Natural killer cell (primary cell): ENCODE results near the gene SLC35F5. TPM values are rescaled to one million over a fixed set of nuclear protein-coding genes. Genes with fewer than 3 reads are reported as not detected.
"Not testable (repeated sequence)": the region's sequence is repeated elsewhere in the genome, so short reads cannot be mapped to it uniquely, and the experiment has no call there.

Source experiments
- ATAC-seq, 3 donors: fragments of 150-1000 bp in 2 of 3; fragments of 200-7000 bp in 1 of 3; cut with Tn5 transposase; 1 replicate in 1 of 3; 2 replicates in 2 of 3; pipeline ENCODE4 v1.10.0; 2021; ENCODE audit warnings: mild to moderate bottlenecking in 2 of 3, moderate library complexity in 2 of 3
- DNase-seq, 2 donors: peaks; one replicate each; pipeline versions ENCODE4 v3.0.0 to v3.0.0-alpha.2; 2013 to 2021; ENCODE audit warnings: mixed read lengths in 1 of 2
- H3K27ac ChIP-seq: one replicate; pipeline ENCODE4 v1.5.1; 2013; ENCODE audit warnings: mild to moderate bottlenecking, low read length
- H3K27me3 ChIP-seq: one replicate; pipeline ENCODE4 v1.6.1; 2013; ENCODE audit warnings: low read length; ENCODE audit not compliant: control insufficient read depth, insufficient read depth
- H3K36me3 ChIP-seq: one replicate; pipeline ENCODE4 v1.6.1; 2013; ENCODE audit warnings: low read length; ENCODE audit not compliant: control insufficient read depth, insufficient read depth
- H3K4me1 ChIP-seq: one replicate; pipeline ENCODE4 v1.6.1; 2013; ENCODE audit warnings: low read length; ENCODE audit not compliant: control insufficient read depth, insufficient read depth
- H3K4me3 ChIP-seq: one replicate; pipeline ENCODE4 v1.5.1; 2013; ENCODE audit warnings: low read length
- H3K9me3 ChIP-seq: one replicate; pipeline ENCODE4 v1.6.1; 2013; ENCODE audit warnings: low read length; ENCODE audit not compliant: control insufficient read depth, insufficient read depth
- H3K27ac Mint-ChIP-seq, 2 donors: one replicate each; pipeline ENCODE4 v1.8.0; 2022; ENCODE audit warnings: mild to moderate bottlenecking in 2 of 2, mixed read lengths in 2 of 2, moderate library complexity in 1 of 2
- H3K27me3 Mint-ChIP-seq, 2 donors: one replicate each; pipeline ENCODE4 v1.8.0; 2022; ENCODE audit warnings: low read depth in 2 of 2, mixed read lengths in 2 of 2
- H3K36me3 Mint-ChIP-seq: one replicate; pipeline ENCODE4 v1.8.0; 2022; ENCODE audit warnings: mixed read lengths
- H3K4me1 Mint-ChIP-seq, 2 donors: one replicate each; pipeline ENCODE4 v1.8.0; 2022; ENCODE audit warnings: mixed read lengths in 2 of 2
- H3K4me3 Mint-ChIP-seq: one replicate; pipeline ENCODE4 v1.8.0; 2022; ENCODE audit warnings: mild to moderate bottlenecking, moderate library complexity, mixed read lengths
- H3K9me3 Mint-ChIP-seq, 2 donors: one replicate each; pipeline ENCODE4 v1.8.0; 2022; ENCODE audit warnings: mixed read lengths in 2 of 2
- WGBS: methylation state at CpG from one replicate; pipeline ENCODE4 v1.1.7; 2013; ENCODE audit warnings: missing lambda C conversion rate; ENCODE audit not compliant: insufficient coverage; 5-methylcytosine and 5-hydroxymethylcytosine counted together
- intact Hi-C: fragments of 100-400 bp; cut with micrococcal nuclease; formaldehyde crosslinking; loops from one replicate; pipeline ENCODE4 v1.14.2; 2022
- total RNA-seq, 4 donors: library from RNA; stranded (reverse); fragments of 120-200 nt in 1 of 4; gene quantifications; one replicate each; pipeline versions ENCODE4 v1.2.3 to v1.2.4, GENCODE V29; 2013 to 2022
- TF ChIP-seq, protein P1 (sequence below): fragments of 200-600 bp; IDR thresholded peaks from one replicate; pipeline ENCODE4 v1.8.0; 2022; ENCODE audit warnings: antibody characterized with exemption

The SLC35F5 gene
- total RNA-seq, 3 donors from 2014 or later (not counting 1 experiment from before 2014, with no cell fraction given), result 42.0 to 48.9 (median 42.3) TPM

DNA sequence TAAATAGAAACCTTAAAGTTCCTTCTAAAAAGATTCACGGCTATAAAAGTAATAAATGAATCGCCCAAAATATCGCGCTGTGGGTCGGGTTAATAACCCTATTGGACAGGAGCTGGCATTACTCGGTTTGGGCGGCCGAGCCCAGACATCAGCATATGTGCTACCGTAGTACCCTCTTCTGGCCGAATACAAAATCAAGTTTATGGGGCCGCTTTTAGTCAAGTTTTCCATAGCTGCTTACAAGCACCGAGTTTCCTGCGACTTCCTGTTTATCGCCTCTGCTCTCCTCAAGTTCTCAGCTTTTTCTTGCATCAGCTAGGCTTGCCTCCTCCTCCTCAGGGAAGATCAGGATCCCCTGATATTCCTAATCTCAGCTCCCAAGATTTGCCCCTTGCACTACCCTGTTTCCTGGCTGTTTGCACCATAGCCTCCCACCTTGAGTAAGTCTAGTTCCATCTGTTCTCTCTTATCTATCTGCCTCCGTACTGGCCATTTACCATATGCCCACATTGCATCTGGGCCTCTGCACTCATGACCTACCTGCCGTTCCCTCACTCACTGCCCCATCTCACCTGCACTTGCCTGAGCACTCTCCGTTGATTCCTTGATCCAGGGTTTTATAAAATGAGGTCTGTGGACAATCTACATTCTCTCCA lies 56.1 kb downstream of the SLC35F5 start:
- Histone ChIP-seq H3K27me3 (no peaks in the 10 kb centered on the region), H3K4me1 (peaks cover 7% of the 10 kb centered on the region), H3K9me3 (no peaks in the 10 kb centered on the region), H3K27ac (no peak overlapping the region), H3K4me3 (no peak overlapping the region), H3K36me3 (no peaks in the 10 kb centered on the region)
- 13% methylated on average over 17 of the region's 17 CpGs for WGBS
- DNase-seq (peak in 1 of 2 donors; percentile 74), ATAC-seq (peak; percentile 83 to 96 (median 89))
- TF ChIP-seq, protein P1, sequence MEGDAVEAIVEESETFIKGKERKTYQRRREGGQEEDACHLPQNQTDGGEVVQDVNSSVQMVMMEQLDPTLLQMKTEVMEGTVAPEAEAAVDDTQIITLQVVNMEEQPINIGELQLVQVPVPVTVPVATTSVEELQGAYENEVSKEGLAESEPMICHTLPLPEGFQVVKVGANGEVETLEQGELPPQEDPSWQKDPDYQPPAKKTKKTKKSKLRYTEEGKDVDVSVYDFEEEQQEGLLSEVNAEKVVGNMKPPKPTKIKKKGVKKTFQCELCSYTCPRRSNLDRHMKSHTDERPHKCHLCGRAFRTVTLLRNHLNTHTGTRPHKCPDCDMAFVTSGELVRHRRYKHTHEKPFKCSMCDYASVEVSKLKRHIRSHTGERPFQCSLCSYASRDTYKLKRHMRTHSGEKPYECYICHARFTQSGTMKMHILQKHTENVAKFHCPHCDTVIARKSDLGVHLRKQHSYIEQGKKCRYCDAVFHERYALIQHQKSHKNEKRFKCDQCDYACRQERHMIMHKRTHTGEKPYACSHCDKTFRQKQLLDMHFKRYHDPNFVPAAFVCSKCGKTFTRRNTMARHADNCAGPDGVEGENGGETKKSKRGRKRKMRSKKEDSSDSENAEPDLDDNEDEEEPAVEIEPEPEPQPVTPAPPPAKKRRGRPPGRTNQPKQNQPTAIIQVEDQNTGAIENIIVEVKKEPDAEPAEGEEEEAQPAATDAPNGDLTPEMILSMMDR, result peak; percentile 45
- H3K4me1 Mint-ChIP-seq, result peaks cover 11 to 16% of the 10 kb centered on the region in 2 donors
- no peaks in the 10 kb centered on the region for H3K36me3 Mint-ChIP-seq
- intact Hi-C loops, result no loop called here
- H3K4me3 Mint-ChIP-seq, result peak overlapping the region; percentile 69
- no peaks in the 10 kb centered on the region for H3K9me3 Mint-ChIP-seq
- no peaks in the 10 kb centered on the region for H3K27me3 Mint-ChIP-seq
- H3K27ac Mint-ChIP-seq, result peak overlapping the region in 1 of 2 donors; percentile 9

DNA sequence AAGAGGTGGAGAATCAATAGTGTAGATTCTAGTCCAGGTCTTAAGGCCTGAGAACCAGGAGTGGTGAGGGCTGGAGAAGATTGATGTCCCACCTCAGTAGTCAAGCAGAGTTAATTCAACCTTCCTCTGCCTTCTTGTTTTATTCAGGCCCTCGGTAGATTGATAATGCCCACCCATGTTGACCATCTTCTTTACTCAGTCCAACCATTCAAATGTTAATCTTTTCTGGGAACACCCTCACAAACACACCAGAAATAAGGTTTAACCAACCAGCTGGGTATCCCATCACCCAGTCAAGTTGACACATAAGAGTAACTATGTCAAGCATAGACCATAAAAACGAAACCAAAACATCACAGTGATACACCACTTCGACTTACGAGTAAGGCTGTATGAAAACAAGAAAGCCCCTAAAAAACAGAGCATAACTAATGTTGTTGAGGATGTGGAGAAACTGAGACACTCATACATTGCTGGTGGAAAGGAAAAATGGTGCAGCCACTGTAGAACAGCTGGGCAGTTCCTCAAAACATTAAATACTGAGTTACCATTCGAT lies 57.5 kb downstream of the SLC35F5 start:
- WGBS, result 69% methylated on average over 3 of the region's 5 CpGs
- Histone ChIP-seq H3K4me3 (no peak overlapping the region), H3K36me3 (no peaks in the 10 kb centered on the region), H3K4me1 (peaks cover 13% of the 10 kb centered on the region), H3K27ac (no peak overlapping the region), H3K27me3 (no peaks in the 10 kb centered on the region), H3K9me3 (no peaks in the 10 kb centered on the region)
- Mint-ChIP-seq H3K4me1 (peaks cover 17 to 21% of the 10 kb centered on the region in 2 donors), H3K9me3 (no peaks in the 10 kb centered on the region), H3K36me3 (no peaks in the 10 kb centered on the region), H3K4me3 (no peak overlapping the region), H3K27ac (peak overlapping the region in 1 of 2 donors; percentile 31), H3K27me3 (peaks cover 2 to 4% of the 10 kb centered on the region in 2 donors)
- DNase-seq (peak in 1 of 2 donors; percentile 16), ATAC-seq (peak in 2 of 3 donors; percentile 44 to 56)
- intact Hi-C loops, result no loop called here
- TF ChIP-seq, protein P1, result no peak

DNA sequence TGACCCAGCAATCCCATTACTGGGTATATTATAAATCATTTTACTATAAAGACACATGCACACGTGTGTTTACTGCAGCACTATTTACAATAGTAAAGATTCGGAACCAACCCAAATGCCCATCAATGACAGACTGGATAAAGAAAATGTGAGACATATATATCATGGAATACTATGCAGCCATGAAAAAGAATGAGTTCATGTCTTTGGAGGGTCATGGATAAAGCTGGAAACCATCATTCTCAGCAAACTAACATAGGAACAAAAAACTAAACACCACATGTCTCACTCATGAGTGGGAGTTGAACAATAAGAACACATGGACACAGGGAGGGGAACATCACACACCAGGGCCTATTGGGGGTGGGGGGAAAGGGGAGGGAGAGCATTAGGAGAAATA lies 58.2 kb downstream of the SLC35F5 start:
- H3K9me3 ChIP-seq, H3K4me3 ChIP-seq, H3K9me3 Mint-ChIP-seq, H3K27ac ChIP-seq, H3K36me3 Mint-ChIP-seq, ATAC-seq, DNase-seq, H3K36me3 ChIP-seq, H3K4me3 Mint-ChIP-seq, intact Hi-C loops, H3K27ac Mint-ChIP-seq, H3K27me3 ChIP-seq, H3K27me3 Mint-ChIP-seq: not testable (repeated sequence)
- H3K4me1 Mint-ChIP-seq, result peaks cover 24 to 29% of the 10 kb centered on the region in 2 donors
- H3K4me1 ChIP-seq, result peaks cover 20% of the 10 kb centered on the region
- WGBS, result no CpG with 5 or more reads among the region's 2 CpGs

DNA sequence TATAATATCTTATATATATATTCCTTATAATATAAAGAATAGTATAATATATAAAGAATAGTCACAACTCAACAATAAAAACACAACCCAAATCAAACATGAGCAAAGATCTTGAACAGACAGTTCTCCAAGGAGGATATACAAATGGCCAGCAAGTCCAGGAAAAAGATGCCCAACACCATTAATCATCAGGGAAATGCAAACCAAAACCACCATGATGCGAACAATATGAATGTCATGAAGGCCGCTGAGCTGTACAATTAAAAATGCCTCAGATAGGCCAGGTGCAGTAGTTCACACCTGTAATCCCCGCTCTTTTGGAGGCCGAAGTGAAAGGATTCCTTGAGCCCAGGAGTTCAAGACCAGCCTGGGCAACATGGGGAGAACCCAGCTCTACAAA lies 58.9 kb downstream of the SLC35F5 start:
- 96% methylated on average over 4 of the region's 4 CpGs for WGBS
- H3K27ac ChIP-seq, result no peak overlapping the region
- no peaks in the 10 kb centered on the region for H3K9me3 ChIP-seq
- peaks cover 24% of the 10 kb centered on the region for H3K4me1 ChIP-seq
- Mint-ChIP-seq H3K36me3 (no peaks in the 10 kb centered on the region), H3K9me3 (no peaks in the 10 kb centered on the region), H3K4me1 (peaks cover 31 to 36% of the 10 kb centered on the region in 2 donors), H3K4me3 (no peak overlapping the region), H3K27ac (no peak overlapping the region), H3K27me3 (peaks cover 4 to 7% of the 10 kb centered on the region in 2 donors)
- no peaks in the 10 kb centered on the region for H3K27me3 ChIP-seq
- DNase-seq (no peak), ATAC-seq (no peak)
- H3K4me3 ChIP-seq, result no peak overlapping the region
- intact Hi-C loops, result no loop called here
- H3K36me3 ChIP-seq, result no peaks in the 10 kb centered on the region
- TF ChIP-seq, protein P1, result no peak
